Measurements from ENCODE around the gene C10orf95.

Gene C10orf95

DNA sequence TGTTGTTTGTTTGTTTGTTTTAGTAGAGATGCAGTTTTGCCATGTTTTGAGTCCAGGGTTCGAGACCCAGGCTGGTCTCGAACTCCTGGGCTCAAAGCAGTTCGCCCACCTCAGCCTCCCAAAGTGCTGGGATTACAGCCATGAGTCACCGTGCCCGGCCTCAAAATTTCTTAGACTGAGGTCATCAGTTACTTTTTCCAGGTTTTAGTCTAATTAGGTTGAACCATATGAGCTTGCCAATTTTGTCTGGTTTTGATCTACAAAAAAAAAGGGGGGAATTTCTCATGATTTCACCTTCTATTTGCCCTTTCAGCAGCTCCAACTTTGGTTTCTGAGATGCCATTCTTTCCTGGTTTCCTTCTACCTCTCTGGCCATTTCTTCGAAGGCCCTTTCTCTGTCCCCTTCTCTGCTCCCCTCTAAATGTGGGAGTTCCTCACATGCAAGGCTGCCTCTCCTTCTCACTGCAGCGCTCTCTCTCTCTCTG is 24.5 kb downstream of the C10orf95 start:
- Histone ChIP-seq H3K4me3 (ENCODE audit: low read length) (no peak overlapping the region), H3K27me3 (ENCODE audit: control insufficient read depth, low read length) (no peaks in the 10 kb centered on the region), H3K9me3 (ENCODE audit: control insufficient read depth, insufficient read depth, low read length) (no peaks in the 10 kb centered on the region), H3K36me3 (ENCODE audit: control insufficient read depth, low read length) (peaks cover 23% of the 10 kb centered on the region), H3K4me1 (ENCODE audit: control insufficient read depth, low read length) (peaks cover 22% of the 10 kb centered on the region), H3K9me2 (replicated peaks; ENCODE audit: control insufficient read depth, low read length) (no peaks in the 10 kb centered on the region), H3K27ac (ENCODE audit: low read depth, low read length) (no peak overlapping the region), H3K4me2 (ENCODE audit: low read length) (no peak overlapping the region), H3F3A (ENCODE audit: control insufficient read depth, insufficient read depth) (peaks cover 3% of the 10 kb centered on the region; the same call in 1 of the 2 replicates), H3K79me2 (ENCODE audit: control insufficient read depth, low read length) (peaks cover 26% of the 10 kb centered on the region), H4K20me1 (ENCODE audit: control insufficient read depth, insufficient read depth, low read depth, low read length) (no peaks in the 10 kb centered on the region)
- TF ChIP-seq, protein P1, sequence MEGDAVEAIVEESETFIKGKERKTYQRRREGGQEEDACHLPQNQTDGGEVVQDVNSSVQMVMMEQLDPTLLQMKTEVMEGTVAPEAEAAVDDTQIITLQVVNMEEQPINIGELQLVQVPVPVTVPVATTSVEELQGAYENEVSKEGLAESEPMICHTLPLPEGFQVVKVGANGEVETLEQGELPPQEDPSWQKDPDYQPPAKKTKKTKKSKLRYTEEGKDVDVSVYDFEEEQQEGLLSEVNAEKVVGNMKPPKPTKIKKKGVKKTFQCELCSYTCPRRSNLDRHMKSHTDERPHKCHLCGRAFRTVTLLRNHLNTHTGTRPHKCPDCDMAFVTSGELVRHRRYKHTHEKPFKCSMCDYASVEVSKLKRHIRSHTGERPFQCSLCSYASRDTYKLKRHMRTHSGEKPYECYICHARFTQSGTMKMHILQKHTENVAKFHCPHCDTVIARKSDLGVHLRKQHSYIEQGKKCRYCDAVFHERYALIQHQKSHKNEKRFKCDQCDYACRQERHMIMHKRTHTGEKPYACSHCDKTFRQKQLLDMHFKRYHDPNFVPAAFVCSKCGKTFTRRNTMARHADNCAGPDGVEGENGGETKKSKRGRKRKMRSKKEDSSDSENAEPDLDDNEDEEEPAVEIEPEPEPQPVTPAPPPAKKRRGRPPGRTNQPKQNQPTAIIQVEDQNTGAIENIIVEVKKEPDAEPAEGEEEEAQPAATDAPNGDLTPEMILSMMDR (IDR thresholded peaks at IDR 0.05; ENCODE audit: low read depth, low read length, poor library complexity, severe bottlenecking), result no peak
- no peak for TF ChIP-seq EZH2phosphoT487 (IDR thresholded peaks at IDR 0.05; ENCODE audit: borderline replicate concordance, low read length)

DNA sequence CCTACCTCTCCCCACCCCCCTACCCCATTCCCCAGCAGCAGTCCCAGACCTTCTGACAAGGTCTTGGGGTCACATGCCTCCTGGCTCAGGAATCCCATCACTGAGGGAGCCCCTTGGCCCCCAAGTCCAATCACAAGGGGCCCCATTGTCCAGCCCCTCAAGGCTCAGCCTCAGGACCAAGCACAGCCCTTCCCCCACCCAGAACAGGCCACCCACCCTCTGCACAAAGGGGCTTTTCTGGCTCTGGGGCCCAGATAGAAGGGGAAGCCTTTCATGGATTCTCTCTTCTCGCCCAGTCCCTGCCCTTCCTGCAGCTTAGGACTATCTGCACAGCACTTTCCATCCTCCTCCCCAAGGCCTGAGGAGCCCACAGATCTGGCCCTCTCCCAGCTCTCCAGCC is 25.9 kb downstream of the C10orf95 start:
- Histone ChIP-seq H3K9me3 (ENCODE audit: control insufficient read depth, insufficient read depth, low read length) (no peaks in the 10 kb centered on the region), H3F3A (ENCODE audit: control insufficient read depth, insufficient read depth) (peaks cover 3% of the 10 kb centered on the region; the same call in 1 of the 2 replicates), H3K27me3 (ENCODE audit: control insufficient read depth, low read length) (no peaks in the 10 kb centered on the region), H3K79me2 (ENCODE audit: control insufficient read depth, low read length) (peaks cover 21% of the 10 kb centered on the region), H3K4me3 (ENCODE audit: low read length) (no peak overlapping the region), H3K9me2 (replicated peaks; ENCODE audit: control insufficient read depth, low read length) (no peaks in the 10 kb centered on the region), H3K4me1 (ENCODE audit: control insufficient read depth, low read length) (peaks cover 16% of the 10 kb centered on the region), H4K20me1 (ENCODE audit: control insufficient read depth, insufficient read depth, low read depth, low read length) (no peaks in the 10 kb centered on the region), H3K36me3 (ENCODE audit: control insufficient read depth, low read length) (peaks cover 19% of the 10 kb centered on the region), H3K27ac (ENCODE audit: low read depth, low read length) (no peak overlapping the region), H3K4me2 (ENCODE audit: low read length) (no peak overlapping the region)
- TF ChIP-seq EZH2phosphoT487 (IDR thresholded peaks at IDR 0.05; ENCODE audit: borderline replicate concordance, low read length), result no peak
- TF ChIP-seq, protein P1 (IDR thresholded peaks at IDR 0.05; ENCODE audit: low read depth, low read length, poor library complexity, severe bottlenecking), result no peak

DNA sequence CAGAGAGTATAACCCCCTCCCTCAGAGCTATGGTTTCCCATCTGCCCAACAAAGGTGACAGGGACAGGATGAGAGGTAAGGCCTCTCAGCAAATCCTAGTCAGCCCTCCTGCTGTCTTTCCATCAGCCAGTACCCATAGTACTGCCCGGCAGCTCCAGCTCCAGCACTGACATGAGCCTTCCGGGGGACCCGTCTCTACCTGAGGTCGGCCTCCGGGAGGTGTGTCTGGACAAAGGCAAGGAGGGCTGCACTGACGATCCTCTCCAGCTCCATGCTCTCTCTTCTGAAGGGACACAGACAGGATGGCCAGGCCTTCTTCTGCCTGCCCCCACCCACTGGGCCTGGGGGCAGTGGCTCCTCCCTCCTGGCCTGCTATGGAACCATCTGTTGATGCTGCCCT is 26.4 kb downstream of the C10orf95 start:
- peaks cover 19% of the 10 kb centered on the region for H3K36me3 ChIP-seq (ENCODE audit: control insufficient read depth, low read length)
- peaks cover 7% of the 10 kb centered on the region; the same call in 1 of the 2 replicates for H3F3A ChIP-seq (ENCODE audit: control insufficient read depth, insufficient read depth)
- peaks cover 21% of the 10 kb centered on the region for H3K79me2 ChIP-seq (ENCODE audit: control insufficient read depth, low read length)
- H3K9me2 ChIP-seq (replicated peaks; ENCODE audit: control insufficient read depth, low read length), result no peaks in the 10 kb centered on the region
- no peaks in the 10 kb centered on the region for H4K20me1 ChIP-seq (ENCODE audit: control insufficient read depth, insufficient read depth, low read depth, low read length)
- H3K4me2 ChIP-seq (ENCODE audit: low read length), result no peak overlapping the region
- H3K27ac ChIP-seq (ENCODE audit: low read depth, low read length), result no peak overlapping the region
- no peaks in the 10 kb centered on the region for H3K9me3 ChIP-seq (ENCODE audit: control insufficient read depth, insufficient read depth, low read length)
- H3K27me3 ChIP-seq (ENCODE audit: control insufficient read depth, low read length), result no peaks in the 10 kb centered on the region
- H3K4me1 ChIP-seq (ENCODE audit: control insufficient read depth, low read length), result peaks cover 21% of the 10 kb centered on the region
- no peak overlapping the region for H3K4me3 ChIP-seq (ENCODE audit: low read length)
- TF ChIP-seq, protein P1 (IDR thresholded peaks at IDR 0.05; ENCODE audit: low read depth, low read length, poor library complexity, severe bottlenecking), result no peak
- TF ChIP-seq EZH2phosphoT487 (IDR thresholded peaks at IDR 0.05; ENCODE audit: borderline replicate concordance, low read length), result no peak

Measured in DOHH2 (cell line).